SJCRH30 (cell line): ENCODE data around the gene TRIM38. TPM values are rescaled to one million over a fixed set of nuclear protein-coding genes. Genes with fewer than 3 reads are reported as not detected.
"Not testable (repeated sequence)": the region's sequence is repeated elsewhere in the genome, so short reads cannot be mapped to it uniquely, and the experiment has no call there.

Experiments used
- DNase-seq, 2 experiments: peaks; one replicate each; pipeline ENCODE4 v3.0.0-alpha.2; 2015 to 2020
- H3K27ac ChIP-seq: fragments of 250-450 bp; sonication (Bioruptor Pico); 2 replicates; pipeline ENCODE4 v1.5.1; 2020; ENCODE audit warnings: mild to moderate bottlenecking, moderate library complexity
- H3K27me3 ChIP-seq: fragments of 250-450 bp; sonication (Bioruptor Pico); 2 replicates; pipeline ENCODE4 v1.5.1; 2020; ENCODE audit warnings: mild to moderate bottlenecking, moderate library complexity
- H3K36me3 ChIP-seq: fragments of 250-450 bp; sonication (Bioruptor Pico); 2 replicates; pipeline ENCODE4 v1.5.1; 2020; ENCODE audit warnings: mild to moderate bottlenecking, moderate library complexity
- H3K4me1 ChIP-seq: fragments of 250-450 bp; sonication (Bioruptor Pico); 2 replicates; pipeline ENCODE4 v1.5.1; 2020; ENCODE audit warnings: mild to moderate bottlenecking, moderate library complexity
- H3K4me3 ChIP-seq: fragments of 250-450 bp; sonication (Bioruptor Pico); 2 replicates; pipeline ENCODE4 v1.5.1; 2020; ENCODE audit warnings: mild to moderate bottlenecking, moderate library complexity
- H3K9me3 ChIP-seq: fragments of 250-450 bp; sonication (Bioruptor Pico); replicated peaks from 2 replicates; pipeline ENCODE4 v1.5.1; 2020; ENCODE audit warnings: mild to moderate bottlenecking, moderate library complexity
- total RNA-seq: library from RNA; depleted of rRNA; stranded (reverse); fragments of >200 nt; shearing (Covaris generic); gene quantifications from 2 replicates; pipeline ENCODE4 v1.2.3, GENCODE V29; 2014; rRNA removed

The TRIM38 gene
- total RNA-seq = 3.2 and 3.3 TPM in 2 replicates

GRCh38 chr6:25962149-25963127, at the start of gene TRIM38:
TSS of gene TRIM38 (plus strand) at chr6:25962802. CDS start at chr6:25966523, 3,721 bp downstream.
- Histone ChIP-seq H3K9me3 (0 out of 2 replicates have a peak, but pooled peaks cover 2% of the 10 kb centered on the region), H3K36me3 (no peaks in the 10 kb centered on the region), H3K27ac (peak within 1 kb of the TSS; percentile 54), H3K27me3 (no peaks in the 10 kb centered on the region), H3K4me1 (peaks cover 20% of the 10 kb centered on the region), H3K4me3 (peak within 1 kb of the TSS; percentile 57)
- DNase-seq = peak; percentile 60 to 77

GRCh38 chr6:25913741-25914140, 48.9 kb upstream of the TRIM38 start:
- no peak overlapping the region for H3K27ac ChIP-seq
- H3K9me3 ChIP-seq = no peaks in the 10 kb centered on the region
- no peak overlapping the region for H3K4me3 ChIP-seq
- no peak for DNase-seq
- no peaks in the 10 kb centered on the region for H3K36me3 ChIP-seq
- H3K4me1 ChIP-seq = no peaks in the 10 kb centered on the region
- H3K27me3 ChIP-seq = no peaks in the 10 kb centered on the region

GRCh38 chr6:25916330-25916729, 46.3 kb upstream of the TRIM38 start:
- Histone ChIP-seq H3K27ac (no peak overlapping the region), H3K27me3 (no peaks in the 10 kb centered on the region), H3K9me3 (no peaks in the 10 kb centered on the region), H3K36me3 (no peaks in the 10 kb centered on the region), H3K4me3 (no peak overlapping the region), H3K4me1 (no peaks in the 10 kb centered on the region)
- DNase-seq = no peak

GRCh38 chr6:25916789-25917490, 45.7 kb upstream of the TRIM38 start:
- Histone ChIP-seq H3K27ac (no peak overlapping the region), H3K4me1 (no peaks in the 10 kb centered on the region), H3K9me3 (no peaks in the 10 kb centered on the region), H3K4me3 (no peak overlapping the region), H3K27me3 (no peaks in the 10 kb centered on the region), H3K36me3 (no peaks in the 10 kb centered on the region)
- no peak for DNase-seq

- H3K36me3 ChIP-seq = no peaks in the 10 kb centered on the region
- no peak overlapping the region for H3K27ac ChIP-seq
- DNase-seq = no peak
- no peaks in the 10 kb centered on the region for H3K4me1 ChIP-seq
- H3K9me3 ChIP-seq = no peaks in the 10 kb centered on the region
- no peaks in the 10 kb centered on the region for H3K27me3 ChIP-seq
- no peak overlapping the region for H3K4me3 ChIP-seq
Measured at GRCh38 chr6:25918083-25918683, 44.4 kb upstream of the TRIM38 start.

GRCh38 chr6:25919657-25920056, 42.9 kb upstream of the TRIM38 start:
- Histone ChIP-seq H3K4me3 (no peak overlapping the region), H3K36me3 (no peaks in the 10 kb centered on the region), H3K4me1 (no peaks in the 10 kb centered on the region), H3K27ac (no peak overlapping the region), H3K27me3 (no peaks in the 10 kb centered on the region), H3K9me3 (no peaks in the 10 kb centered on the region)
- DNase-seq = no peak

- no peak for DNase-seq
- no peak overlapping the region for H3K27ac ChIP-seq
- no peaks in the 10 kb centered on the region for H3K4me1 ChIP-seq
- no peaks in the 10 kb centered on the region for H3K27me3 ChIP-seq
- H3K4me3 ChIP-seq = no peak overlapping the region
- no peaks in the 10 kb centered on the region for H3K36me3 ChIP-seq
- H3K9me3 ChIP-seq = no peaks in the 10 kb centered on the region
Measured at GRCh38 chr6:25921525-25922203, 40.9 kb upstream of the TRIM38 start.

- no peaks in the 10 kb centered on the region for H3K9me3 ChIP-seq
- no peak for DNase-seq
- H3K27me3 ChIP-seq = no peaks in the 10 kb centered on the region
- H3K36me3 ChIP-seq = no peaks in the 10 kb centered on the region
- H3K27ac ChIP-seq = no peak overlapping the region
- H3K4me3 ChIP-seq = no peak overlapping the region
- no peaks in the 10 kb centered on the region for H3K4me1 ChIP-seq
Measured at GRCh38 chr6:25922301-25922700, 40.3 kb upstream of the TRIM38 start.

- Histone ChIP-seq H3K27ac (no peak overlapping the region), H3K4me3 (no peak overlapping the region), H3K27me3 (no peaks in the 10 kb centered on the region), H3K36me3 (no peaks in the 10 kb centered on the region), H3K4me1 (no peaks in the 10 kb centered on the region), H3K9me3 (no peaks in the 10 kb centered on the region)
- DNase-seq = no peak
Measured at GRCh38 chr6:25925876-25926275, 36.7 kb upstream of the TRIM38 start.

GRCh38 chr6:25927178-25927577, 35.4 kb upstream of the TRIM38 start:
- Histone ChIP-seq H3K36me3 (no peaks in the 10 kb centered on the region), H3K27ac (no peak overlapping the region), H3K4me1 (no peaks in the 10 kb centered on the region), H3K27me3 (no peaks in the 10 kb centered on the region), H3K9me3 (no peaks in the 10 kb centered on the region), H3K4me3 (no peak overlapping the region)
- DNase-seq = no peak

- Histone ChIP-seq H3K36me3 (no peaks in the 10 kb centered on the region), H3K27me3 (no peaks in the 10 kb centered on the region), H3K4me1 (no peaks in the 10 kb centered on the region), H3K4me3 (no peak overlapping the region), H3K27ac (no peak overlapping the region), H3K9me3 (no peaks in the 10 kb centered on the region)
- no peak for DNase-seq
Measured at GRCh38 chr6:25927756-25928216, 34.8 kb upstream of the TRIM38 start.

GRCh38 chr6:25928562-25929324, 33.9 kb upstream of the TRIM38 start:
- Histone ChIP-seq H3K27ac (no peak overlapping the region), H3K27me3 (no peaks in the 10 kb centered on the region), H3K4me1 (no peaks in the 10 kb centered on the region), H3K9me3 (no peaks in the 10 kb centered on the region), H3K36me3 (no peaks in the 10 kb centered on the region), H3K4me3 (no peak overlapping the region)
- no peak for DNase-seq

- not testable (repeated sequence) for DNase-seq, H3K4me3 ChIP-seq, H3K9me3 ChIP-seq, H3K36me3 ChIP-seq, H3K4me1 ChIP-seq, H3K27ac ChIP-seq, H3K27me3 ChIP-seq
Measured at GRCh38 chr6:25929785-25930184, 32.8 kb upstream of the TRIM38 start.
